HepG2 (cell line): ENCODE measurements around the gene CPXM1. TPM values are rescaled to one million over a fixed set of nuclear protein-coding genes. Genes with fewer than 3 reads are reported as not detected.
A peak's percentile ranks its signal among the peaks of the same experiment; 100 is the strongest.

ENCODE experiments used
- BRCA1 ChIP-seq: sonication (generic); formaldehyde crosslinking; IDR thresholded peaks from 2 replicates; pipeline ENCODE4 v1.4.0; 2020; ENCODE audit warnings: missing genetic modification reagents
- FOXO1 ChIP-seq: sonication (generic); formaldehyde crosslinking; IDR thresholded peaks from 2 replicates; pipeline ENCODE4 v1.4.0; 2020; ENCODE audit warnings: missing genetic modification reagents
- KLF6 ChIP-seq: IDR thresholded peaks from 2 replicates; pipeline ENCODE4 v1.8.0; 2016; ENCODE audit warnings: missing biosample characterization, missing genetic modification reagents
- NFYB ChIP-seq: sonication (generic); formaldehyde crosslinking; IDR thresholded peaks from 2 replicates; pipeline ENCODE4 v1.4.0; 2020; ENCODE audit warnings: missing genetic modification reagents
- SIN3A ChIP-seq: IDR thresholded peaks from 2 replicates; pipeline ENCODE4 v1.6.1; 2011; ENCODE audit warnings: low read depth, mild to moderate bottlenecking, control low read depth, low read length, borderline replicate concordance
- SMAD1 ChIP-seq: sonication (generic); formaldehyde crosslinking; IDR thresholded peaks from 2 replicates; pipeline ENCODE4 v1.4.0; 2020; ENCODE audit warnings: missing genetic modification reagents, low read depth, mild to moderate bottlenecking, borderline replicate concordance
- ZMYM4 ChIP-seq: sonication (generic); formaldehyde crosslinking; IDR thresholded peaks from 2 replicates; pipeline ENCODE4 v1.8.1; 2023; ENCODE audit warnings: mild to moderate bottlenecking, missing genetic modification reagents
- ZNF318 ChIP-seq: sonication (generic); formaldehyde crosslinking; IDR thresholded peaks from 2 replicates; pipeline ENCODE4 v1.4.0; 2020; ENCODE audit warnings: mild to moderate bottlenecking, missing genetic modification reagents
- ZNF460 ChIP-seq: sonication (generic); formaldehyde crosslinking; IDR thresholded peaks from 2 replicates; pipeline ENCODE4 v1.5.1; 2020; ENCODE audit warnings: missing genetic modification reagents, mild to moderate bottlenecking, borderline replicate concordance
- polyA plus RNA-seq, 8 experiments: library from polyadenylated mRNA; depleted of rRNA in 3 of 8; stranded (reverse) in 7 of 8; unstranded in 1 of 8; fragments of >200 nt; fragmentation: Illumina TruSeq in 4 of 8; extraction: Trizol in 4 of 8; gene quantifications; 2 replicates each; pipeline versions ENCODE4 v1.2.1 to v1.2.3, GENCODE V29; 2011 to 2016; ENCODE audit warnings: low read depth in 4 of 8, missing spikeins in 1 of 8, mixed read lengths in 1 of 8; ENCODE audit not compliant: insufficient read depth in 1 of 8
- total RNA-seq, 5 experiments: library from RNA; depleted of rRNA; stranded (reverse); fragments of >200 nt; fragmentation: Illumina TruSeq; extraction: Trizol; gene quantifications; 2 replicates each; pipeline ENCODE4 v1.2.3, GENCODE V29; 2016; ENCODE audit warnings: low read depth in 1 of 5
- TF ChIP-seq, protein P1 (sequence below): sonication (generic); formaldehyde crosslinking; IDR thresholded peaks from 2 replicates; pipeline ENCODE4 v1.5.0; 2020; ENCODE audit warnings: mild to moderate bottlenecking, missing genetic modification reagents
- TF ChIP-seq, protein P2 (sequence below): sonication (generic); formaldehyde crosslinking; IDR thresholded peaks from 2 replicates; pipeline ENCODE4 v1.4.0; 2020; ENCODE audit warnings: missing genetic modification reagents
- TF ChIP-seq, protein P3 (sequence below): fragments of 450-650 bp; IDR thresholded peaks from 2 replicates; pipeline ENCODE4 v1.6.1; 2017; ENCODE audit warnings: mild to moderate bottlenecking
- TF ChIP-seq, protein P4 (sequence below): sonication (generic); formaldehyde crosslinking; IDR thresholded peaks from 2 replicates; pipeline ENCODE4 v1.5.0; 2020; ENCODE audit warnings: missing genetic modification reagents

CPXM1 gene
- total and polyA plus RNA-seq, 2 of the 13 experiments (the other 11 are each of a cell fraction or from before 2014, with no cell fraction given) = 0.07 TPM; not detected in 1

GRCh38 chr20:2751347-2751877, 49.0 kb downstream of the CPXM1 start (continued):
- TF ChIP-seq, protein P1, sequence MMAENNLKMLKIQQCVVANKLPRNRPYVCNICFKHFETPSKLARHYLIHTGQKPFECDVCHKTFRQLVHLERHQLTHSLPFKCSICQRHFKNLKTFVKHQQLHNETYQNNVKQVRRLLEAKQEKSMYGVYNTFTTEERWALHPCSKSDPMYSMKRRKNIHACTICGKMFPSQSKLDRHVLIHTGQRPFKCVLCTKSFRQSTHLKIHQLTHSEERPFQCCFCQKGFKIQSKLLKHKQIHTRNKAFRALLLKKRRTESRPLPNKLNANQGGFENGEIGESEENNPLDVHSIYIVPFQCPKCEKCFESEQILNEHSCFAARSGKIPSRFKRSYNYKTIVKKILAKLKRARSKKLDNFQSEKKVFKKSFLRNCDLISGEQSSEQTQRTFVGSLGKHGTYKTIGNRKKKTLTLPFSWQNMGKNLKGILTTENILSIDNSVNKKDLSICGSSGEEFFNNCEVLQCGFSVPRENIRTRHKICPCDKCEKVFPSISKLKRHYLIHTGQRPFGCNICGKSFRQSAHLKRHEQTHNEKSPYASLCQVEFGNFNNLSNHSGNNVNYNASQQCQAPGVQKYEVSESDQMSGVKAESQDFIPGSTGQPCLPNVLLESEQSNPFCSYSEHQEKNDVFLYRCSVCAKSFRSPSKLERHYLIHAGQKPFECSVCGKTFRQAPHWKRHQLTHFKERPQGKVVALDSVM (CRISPR knock-in tag) = no peak
- no peak for TF ChIP-seq SIN3A
- TF ChIP-seq, protein P2, sequence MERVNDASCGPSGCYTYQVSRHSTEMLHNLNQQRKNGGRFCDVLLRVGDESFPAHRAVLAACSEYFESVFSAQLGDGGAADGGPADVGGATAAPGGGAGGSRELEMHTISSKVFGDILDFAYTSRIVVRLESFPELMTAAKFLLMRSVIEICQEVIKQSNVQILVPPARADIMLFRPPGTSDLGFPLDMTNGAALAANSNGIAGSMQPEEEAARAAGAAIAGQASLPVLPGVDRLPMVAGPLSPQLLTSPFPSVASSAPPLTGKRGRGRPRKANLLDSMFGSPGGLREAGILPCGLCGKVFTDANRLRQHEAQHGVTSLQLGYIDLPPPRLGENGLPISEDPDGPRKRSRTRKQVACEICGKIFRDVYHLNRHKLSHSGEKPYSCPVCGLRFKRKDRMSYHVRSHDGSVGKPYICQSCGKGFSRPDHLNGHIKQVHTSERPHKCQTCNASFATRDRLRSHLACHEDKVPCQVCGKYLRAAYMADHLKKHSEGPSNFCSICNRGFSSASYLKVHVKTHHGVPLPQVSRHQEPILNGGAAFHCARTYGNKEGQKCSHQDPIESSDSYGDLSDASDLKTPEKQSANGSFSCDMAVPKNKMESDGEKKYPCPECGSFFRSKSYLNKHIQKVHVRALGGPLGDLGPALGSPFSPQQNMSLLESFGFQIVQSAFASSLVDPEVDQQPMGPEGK = peak; percentile 65; the same call in 1 of the 2 replicates
- 0 out of 2 replicates have a peak, but pooled peaks have one; percentile 4 for TF ChIP-seq ZMYM4 (CRISPR knock-in tag)
- no peak for TF ChIP-seq ZNF318 (CRISPR knock-in tag)
- no peak; the same call in 1 of the 2 replicates for TF ChIP-seq FOXO1 (CRISPR knock-in tag)
- TF ChIP-seq BRCA1 (CRISPR knock-in tag) = no peak
- TF ChIP-seq NFYB (CRISPR knock-in tag) = no peak
- no peak for TF ChIP-seq KLF6 (CRISPR knock-in tag)
- TF ChIP-seq, protein P3, sequence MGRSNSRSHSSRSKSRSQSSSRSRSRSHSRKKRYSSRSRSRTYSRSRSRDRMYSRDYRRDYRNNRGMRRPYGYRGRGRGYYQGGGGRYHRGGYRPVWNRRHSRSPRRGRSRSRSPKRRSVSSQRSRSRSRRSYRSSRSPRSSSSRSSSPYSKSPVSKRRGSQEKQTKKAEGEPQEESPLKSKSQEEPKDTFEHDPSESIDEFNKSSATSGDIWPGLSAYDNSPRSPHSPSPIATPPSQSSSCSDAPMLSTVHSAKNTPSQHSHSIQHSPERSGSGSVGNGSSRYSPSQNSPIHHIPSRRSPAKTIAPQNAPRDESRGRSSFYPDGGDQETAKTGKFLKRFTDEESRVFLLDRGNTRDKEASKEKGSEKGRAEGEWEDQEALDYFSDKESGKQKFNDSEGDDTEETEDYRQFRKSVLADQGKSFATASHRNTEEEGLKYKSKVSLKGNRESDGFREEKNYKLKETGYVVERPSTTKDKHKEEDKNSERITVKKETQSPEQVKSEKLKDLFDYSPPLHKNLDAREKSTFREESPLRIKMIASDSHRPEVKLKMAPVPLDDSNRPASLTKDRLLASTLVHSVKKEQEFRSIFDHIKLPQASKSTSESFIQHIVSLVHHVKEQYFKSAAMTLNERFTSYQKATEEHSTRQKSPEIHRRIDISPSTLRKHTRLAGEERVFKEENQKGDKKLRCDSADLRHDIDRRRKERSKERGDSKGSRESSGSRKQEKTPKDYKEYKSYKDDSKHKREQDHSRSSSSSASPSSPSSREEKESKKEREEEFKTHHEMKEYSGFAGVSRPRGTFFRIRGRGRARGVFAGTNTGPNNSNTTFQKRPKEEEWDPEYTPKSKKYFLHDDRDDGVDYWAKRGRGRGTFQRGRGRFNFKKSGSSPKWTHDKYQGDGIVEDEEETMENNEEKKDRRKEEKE = no peak
- TF ChIP-seq ZNF460 (CRISPR knock-in tag) = no peak
- TF ChIP-seq SMAD1 = no peak
- TF ChIP-seq, protein P4, sequence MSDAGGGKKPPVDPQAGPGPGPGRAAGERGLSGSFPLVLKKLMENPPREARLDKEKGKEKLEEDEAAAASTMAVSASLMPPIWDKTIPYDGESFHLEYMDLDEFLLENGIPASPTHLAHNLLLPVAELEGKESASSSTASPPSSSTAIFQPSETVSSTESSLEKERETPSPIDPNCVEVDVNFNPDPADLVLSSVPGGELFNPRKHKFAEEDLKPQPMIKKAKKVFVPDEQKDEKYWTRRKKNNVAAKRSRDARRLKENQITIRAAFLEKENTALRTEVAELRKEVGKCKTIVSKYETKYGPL (CRISPR knock-in tag) = no peak
